GM18873 (cell line): ENCODE data around the gene ASF1B.
A peak's percentile ranks its signal among the peaks of the same experiment; 100 is the strongest.

Experiments used
- ATAC-seq: cut with Tn5 transposase; IDR thresholded peaks from one replicate; pipeline ENCODE4 v1.9.1; 2021; ENCODE audit warnings: mild to moderate bottlenecking, moderate library complexity, moderate number of reproducible peaks; ENCODE audit not compliant: unreplicated experiment, low FRiP score

ASF1B gene

GRCh38 chr19:14089662-14090508, 46.5 kb downstream of the ASF1B start:
- no peak for ATAC-seq

DNA sequence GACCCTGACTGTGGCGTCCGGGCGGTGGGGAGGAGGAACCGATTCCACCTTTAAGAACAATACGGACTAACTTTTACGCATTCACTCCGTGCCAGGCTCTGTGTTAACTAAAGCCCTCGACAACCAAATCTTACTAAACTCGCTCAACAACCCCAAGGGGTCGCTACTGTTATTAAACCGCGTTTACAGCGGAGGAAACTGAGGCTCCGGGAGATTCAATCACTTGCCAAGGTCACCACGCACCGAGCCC, 47.1 kb downstream of the ASF1B start:
- ATAC-seq = no peak

GRCh38 chr19:14088634-14089411, 47.6 kb downstream of the ASF1B start:
- ATAC-seq = no peak

DNA sequence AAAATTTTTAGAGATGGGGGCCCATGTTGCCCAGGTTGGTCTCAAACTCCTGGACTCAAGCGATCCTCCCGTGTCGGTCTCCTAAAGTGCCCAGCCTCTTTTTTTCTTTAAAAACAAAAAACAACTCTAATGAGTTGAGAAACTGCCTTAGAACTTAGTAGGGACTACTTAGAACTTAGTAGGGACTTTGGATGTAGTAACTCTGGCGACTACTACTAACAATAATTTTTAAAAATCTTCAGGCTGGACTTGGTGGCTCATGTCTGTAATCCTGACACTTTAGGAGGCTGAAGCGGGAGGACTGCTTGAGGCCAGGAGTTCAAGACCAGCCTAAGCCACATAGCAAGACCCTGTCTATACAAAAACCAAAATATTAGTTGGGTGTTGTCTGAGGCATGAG, 50.3 kb downstream of the ASF1B start:
- ATAC-seq = no peak

- no peak for ATAC-seq
Observed at GRCh38 chr19:14085309-14085995, 50.9 kb downstream of the ASF1B start, which contains the start of gene C19orf67. Gene C19orf67, minus strand, starts transcription at chr19:14085783. Its CDS starts 156 bp downstream, at chr19:14085627.

GRCh38 chr19:14082675-14082960, 53.8 kb downstream of the ASF1B start:
- ATAC-seq = no peak

- ATAC-seq = no peak
Observed at GRCh38 chr19:14081797-14082674, 54.4 kb downstream of the ASF1B start.

- peak; percentile 89 for ATAC-seq
Observed at GRCh38 chr19:14080887-14081796, 55.2 kb downstream of the ASF1B start.

DNA sequence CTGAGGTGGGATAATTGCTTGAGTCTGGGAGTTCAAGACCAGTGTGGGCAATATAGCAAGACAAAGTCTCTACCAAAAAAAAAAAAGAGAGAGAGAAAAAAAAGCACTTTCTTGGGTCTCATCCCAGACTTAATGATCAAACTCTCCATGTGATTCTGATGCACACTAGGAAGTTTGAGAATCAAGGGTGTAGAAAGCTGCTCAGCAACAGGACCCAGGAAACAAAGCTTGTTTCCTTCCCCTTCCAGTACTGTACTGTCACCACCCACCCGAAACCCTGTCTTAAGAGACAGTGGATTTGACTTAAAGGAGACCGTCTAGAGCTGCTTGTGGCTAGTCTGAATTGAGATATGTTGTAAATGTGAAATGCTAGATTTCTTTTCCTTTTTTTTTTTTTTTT, 58.0 kb downstream of the ASF1B start:
- no peak for ATAC-seq

GRCh38 chr19:14073925-14074838, 62.2 kb downstream of the ASF1B start:
- no peak for ATAC-seq

DNA sequence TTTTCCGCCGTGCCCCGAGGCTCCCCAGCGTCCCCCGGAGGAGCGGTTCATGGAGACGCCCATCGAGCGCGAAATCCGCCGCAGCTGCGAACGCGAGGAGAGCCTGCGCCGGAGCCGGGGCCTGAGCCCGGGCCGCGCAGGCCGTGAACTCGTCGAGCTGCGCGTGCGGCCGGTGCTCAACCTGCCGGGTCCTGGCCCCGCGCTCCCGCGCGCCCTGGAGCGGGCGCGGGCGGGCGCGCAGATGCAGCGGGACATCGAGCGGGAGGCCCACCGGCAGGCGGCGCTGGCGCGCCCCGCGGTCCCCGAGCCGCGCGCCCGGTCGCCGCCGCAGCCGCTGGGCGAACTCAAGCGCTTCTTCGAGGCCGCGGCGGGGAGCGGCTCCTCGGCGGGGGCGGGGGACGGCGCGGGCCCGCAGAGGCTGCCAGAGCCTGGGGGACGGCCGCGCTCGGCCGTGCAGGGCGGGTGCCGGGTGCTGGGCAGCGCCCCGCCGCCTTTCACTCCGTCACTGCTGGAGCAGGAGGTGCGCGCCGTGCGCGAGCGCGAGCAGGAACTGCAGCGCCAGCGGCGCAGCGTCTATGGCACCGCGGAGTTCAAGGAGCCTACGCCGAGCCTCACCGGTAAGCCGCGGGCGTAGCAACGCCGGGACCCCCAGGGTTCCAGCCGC, 63.0 kb downstream of the ASF1B start:
- ATAC-seq = no peak

DNA sequence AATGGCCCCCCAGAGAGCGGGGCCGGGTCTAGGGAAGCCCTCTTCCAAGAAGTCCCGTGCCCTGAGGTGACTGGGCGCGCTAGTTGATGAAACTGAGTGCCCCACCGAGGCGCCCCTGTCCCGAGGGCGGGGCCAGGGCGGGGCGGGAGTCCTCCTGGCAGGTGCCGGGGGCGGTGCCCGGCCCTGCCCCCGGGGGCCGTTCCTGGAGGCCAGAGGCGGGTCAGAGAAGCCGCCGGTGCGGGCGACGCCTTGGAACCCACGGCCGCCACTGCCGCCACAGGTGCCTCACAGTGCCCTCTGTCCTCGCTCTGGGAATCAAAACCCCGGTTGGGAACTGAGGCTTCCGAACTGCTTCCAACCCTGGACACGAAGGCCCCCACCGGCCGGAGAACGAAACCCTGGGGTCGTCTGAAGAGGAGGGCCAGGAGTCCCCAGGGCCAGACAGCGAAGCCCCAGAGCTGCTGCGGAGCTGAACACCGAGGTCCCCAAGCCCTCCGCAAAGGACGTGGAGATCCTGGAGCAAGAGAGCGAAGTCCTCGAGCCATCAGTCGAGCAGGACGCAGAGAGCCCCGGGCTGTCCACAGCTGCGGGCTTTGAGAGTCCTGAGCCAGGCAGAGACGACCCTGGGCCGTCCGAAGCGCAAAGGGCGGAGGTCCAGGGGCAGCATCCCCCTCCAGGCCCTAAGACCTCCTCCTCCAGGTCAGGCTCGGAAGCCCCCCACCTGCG, 63.7 kb downstream of the ASF1B start, which contains the start of gene MISP3:
Gene MISP3, plus strand, starts transcription at position 252 of the 726 bp plus-strand sequence. CDS start 524 bp downstream, outside the sequence.
- no peak for ATAC-seq

- ATAC-seq = no peak
Observed at GRCh38 chr19:14070268-14071050, 65.9 kb downstream of the ASF1B start.
